Keratinocyte (primary cell): Measurements from ENCODE around the gene PTDSS2. TPM values are rescaled to one million over a fixed set of nuclear protein-coding genes. Genes with fewer than 3 reads are reported as not detected.

Source experiments
- DNase-seq: peaks from one replicate; pipeline ENCODE4 v3.0.0-alpha.2; 2011; ENCODE audit warnings: low read depth, missing footprints, low spot score
- FAIRE-seq: peaks from 2 replicates; lab custom pipeline; 2011; peaks lifted over from hg19 to GRCh38; lab: Jason Lieb, UNC
- H2AFZ ChIP-seq: 2 replicates; pipeline ENCODE4 v1.6.0; 2012; ENCODE audit warnings: low read length, control low read depth, inconsistent platforms; ENCODE audit not compliant: control insufficient read depth
- H3K27ac ChIP-seq: 2 replicates; pipeline ENCODE4 v1.5.1; 2011; ENCODE audit warnings: low read length; ENCODE audit not compliant: control insufficient read depth, insufficient read depth
- H3K27me3 ChIP-seq: 3 replicates; pipeline ENCODE4 v1.6.0; 2011; ENCODE audit warnings: low read length; ENCODE audit not compliant: control insufficient read depth, insufficient read depth; ENCODE audit errors: extremely low read depth
- H3K36me3 ChIP-seq, 2 experiments: 2 replicates in 1 of 2; 3 replicates in 1 of 2; pipeline ENCODE4 v1.5.1; 2011; ENCODE audit warnings: low read length in 2 of 2, mild to moderate bottlenecking in 1 of 2; ENCODE audit not compliant: control insufficient read depth in 2 of 2, insufficient read depth in 2 of 2; ENCODE audit errors: extremely low read depth in 1 of 2
- H3K4me1 ChIP-seq: 3 replicates; pipeline ENCODE4 v1.5.1; 2011; ENCODE audit warnings: low read length; ENCODE audit not compliant: control insufficient read depth, insufficient read depth; ENCODE audit errors: extremely low read depth
- H3K4me2 ChIP-seq: 3 replicates; pipeline ENCODE4 v1.6.0; 2011; ENCODE audit warnings: low read depth, low read length; ENCODE audit not compliant: control insufficient read depth, insufficient read depth; ENCODE audit errors: extremely low read depth
- H3K4me3 ChIP-seq, 3 experiments: fragments of 200-600 bp in 1 of 3; sonication (generic) in 1 of 3; 2 replicates in 2 of 3; 3 replicates in 1 of 3; pipeline ENCODE4 v1.5.1; 2011 to 2016; ENCODE audit warnings: low read length in 3 of 3, mild to moderate bottlenecking in 3 of 3, control low read depth in 2 of 3, inconsistent platforms in 1 of 3, low read depth in 1 of 3, mixed read lengths in 1 of 3, mixed run types in 1 of 3, moderate library complexity in 1 of 3; ENCODE audit not compliant: control insufficient read depth in 2 of 3, insufficient read depth in 2 of 3; ENCODE audit errors: extremely low read depth in 1 of 3
- H3K79me2 ChIP-seq: 2 replicates; pipeline ENCODE4 v1.6.0; 2012; ENCODE audit warnings: low read length; ENCODE audit not compliant: control insufficient read depth, insufficient read depth
- H3K9ac ChIP-seq: 3 replicates; pipeline ENCODE4 v1.6.0; 2011; ENCODE audit warnings: low read length; ENCODE audit not compliant: control insufficient read depth, insufficient read depth; ENCODE audit errors: extremely low read depth
- H3K9me1 ChIP-seq: 3 replicates; pipeline ENCODE4 v1.6.0; 2011; ENCODE audit warnings: low read length; ENCODE audit not compliant: control insufficient read depth, insufficient read depth; ENCODE audit errors: extremely low read depth
- H3K9me3 ChIP-seq: 2 replicates; pipeline ENCODE4 v1.5.1; 2012; ENCODE audit warnings: low read depth, low read length; ENCODE audit not compliant: control insufficient read depth
- H4K20me1 ChIP-seq: 3 replicates; pipeline ENCODE4 v1.6.0; 2011; ENCODE audit warnings: low read length; ENCODE audit not compliant: control insufficient read depth, insufficient read depth; ENCODE audit errors: extremely low read depth
- CTCF ChIP-seq, 3 experiments: IDR thresholded peaks in 1 of 3; conservative IDR thresholded peaks in 1 of 3; optimal IDR thresholded peaks in 1 of 3; 2 replicates in 2 of 3; 3 replicates in 1 of 3; pipeline versions ENCODE3 to v1.5.1; 2011; ENCODE audit warnings: low read length in 3 of 3, mild to moderate bottlenecking in 3 of 3, moderate library complexity in 2 of 3, control low read depth in 1 of 3, inconsistent platforms in 1 of 3; ENCODE audit not compliant: insufficient read depth in 2 of 3; ENCODE audit errors: extremely low read depth in 1 of 3
- EZH2 ChIP-seq: IDR thresholded peaks from one replicate; pipeline ENCODE4 v1.6.1; 2012; ENCODE audit warnings: inconsistent platforms, mild to moderate bottlenecking, low read length, moderate library complexity
- dilution Hi-C: fragments of 300-500 bp; cut with MboI; formaldehyde crosslinking; loops from one replicate; pipeline ENCODE4 v1.7.0; 2020; ENCODE audit warnings: low sequenced_read_pairs; ENCODE audit not compliant: extremely low pct_ligation_motif_present
- polyA plus RNA-seq, 5 experiments: library from polyadenylated mRNA; depleted of rRNA in 3 of 5; stranded (reverse) in 3 of 5; stranded (forward) in 1 of 5; unstranded in 1 of 5; fragments of >200 nt; gene quantifications; 1 replicate in 1 of 5; 2 replicates in 3 of 5; 3 replicates in 1 of 5; pipeline versions ENCODE4 v1.2.1 to v1.2.3, GENCODE V29; 2011 to 2012; ENCODE audit warnings: missing spikeins in 2 of 5, low read depth in 1 of 5, low replicate concordance in 1 of 5

PTDSS2 gene
- polyA plus RNA-seq, 1 donor (not counting 4 experiments of a cell fraction or from before 2014, with no cell fraction given) = 21.6 TPM

GRCh38 chr11:428295-428694 is 21.8 kb upstream of the PTDSS2 start:
- Histone ChIP-seq H3K79me2 (no peaks in the 10 kb centered on the region), H2AFZ (no peak overlapping the region), H3K36me3 (peaks cover 0 to 13% of the 10 kb centered on the region in 2 experiments), H3K4me2 (no peak overlapping the region), H4K20me1 (no peaks in the 10 kb centered on the region), H3K9me1 (no peaks in the 10 kb centered on the region), H3K9ac (no peak overlapping the region), H3K4me1 (no peaks in the 10 kb centered on the region), H3K27ac (no peak overlapping the region), H3K4me3 (no peak overlapping the region), H3K9me3 (no peaks in the 10 kb centered on the region), H3K27me3 (no peaks in the 10 kb centered on the region)
- FAIRE-seq (no peak), DNase-seq (no peak)
- no peak for TF ChIP-seq CTCF (optimal IDR thresholded peaks at IDR 0.05 in 1 of 3, IDR thresholded peaks at IDR 0.05 in 1 of 3, conservative IDR thresholded peaks at IDR 0.05 in 1 of 3; ENCODE audit: extremely low read depth in 1 of 3, insufficient read depth in 2 of 3, low read length in 3 of 3)
- TF ChIP-seq EZH2 = no peak
- dilution Hi-C loops = no loop called here

- dilution Hi-C loops = no loop called here
- DNase-seq = no peak
- H3K27me3 ChIP-seq = no peaks in the 10 kb centered on the region
- H3K4me1 ChIP-seq = no peaks in the 10 kb centered on the region
- H3K9me3 ChIP-seq = no peaks in the 10 kb centered on the region
- H3K27ac ChIP-seq = no peak overlapping the region
- H3K36me3 ChIP-seq = peaks cover 0 to 12% of the 10 kb centered on the region in 2 experiments
- no peak for TF ChIP-seq CTCF (optimal IDR thresholded peaks at IDR 0.05 in 1 of 3, IDR thresholded peaks at IDR 0.05 in 1 of 3, conservative IDR thresholded peaks at IDR 0.05 in 1 of 3; ENCODE audit: extremely low read depth in 1 of 3, insufficient read depth in 2 of 3, low read length in 3 of 3)
- no peaks in the 10 kb centered on the region for H3K9me1 ChIP-seq
- H3K4me3 ChIP-seq = no peak overlapping the region
- H3K79me2 ChIP-seq = no peaks in the 10 kb centered on the region
- no peak overlapping the region for H3K9ac ChIP-seq
- H4K20me1 ChIP-seq = no peaks in the 10 kb centered on the region
- no peak for FAIRE-seq
- H2AFZ ChIP-seq = no peak overlapping the region
- H3K4me2 ChIP-seq = no peak overlapping the region
Measured at GRCh38 chr11:429391-429790, 20.7 kb upstream of the PTDSS2 start.
